GM21390 (cell line): ENCODE data around the gene AGPS.
"Not testable (repeated sequence)": the region's sequence is repeated elsewhere in the genome, so short reads cannot be mapped to it uniquely, and the experiment has no call there.

Experiments
- ATAC-seq: cut with Tn5 transposase; IDR thresholded peaks from one replicate; pipeline ENCODE4 v1.9.1; 2021; ENCODE audit not compliant: unreplicated experiment

Gene AGPS

GRCh38 chr2:177413703-177414102, 21.1 kb downstream of the AGPS start:
- ATAC-seq: no peak

GRCh38 chr2:177419274-177419673, 26.7 kb downstream of the AGPS start:
- ATAC-seq: no peak

GRCh38 chr2:177422271-177422670, 29.7 kb downstream of the AGPS start:
- ATAC-seq: no peak

GRCh38 chr2:177424120-177424519, 31.5 kb downstream of the AGPS start:
- not testable (repeated sequence) for ATAC-seq

- ATAC-seq: not testable (repeated sequence)
Measured at GRCh38 chr2:177424620-177425019, 32.0 kb downstream of the AGPS start.

GRCh38 chr2:177427316-177427715, 34.7 kb downstream of the AGPS start:
- ATAC-seq: no peak

GRCh38 chr2:177427936-177428335, 35.4 kb downstream of the AGPS start:
- ATAC-seq: not testable (repeated sequence)

- no peak for ATAC-seq
Measured at GRCh38 chr2:177429688-177430325, 37.2 kb downstream of the AGPS start.

GRCh38 chr2:177430411-177430810, 37.8 kb downstream of the AGPS start:
- no peak for ATAC-seq

- not testable (repeated sequence) for ATAC-seq
Measured at GRCh38 chr2:177431111-177431725, 38.6 kb downstream of the AGPS start.

- no peak for ATAC-seq
Measured at GRCh38 chr2:177432703-177433102, 40.1 kb downstream of the AGPS start.

GRCh38 chr2:177433402-177433801, 40.8 kb downstream of the AGPS start:
- ATAC-seq: no peak

GRCh38 chr2:177434475-177434874, 41.9 kb downstream of the AGPS start:
- no peak for ATAC-seq

GRCh38 chr2:177445200-177445599, 52.6 kb downstream of the AGPS start:
- ATAC-seq: no peak

- no peak for ATAC-seq
Measured at GRCh38 chr2:177448031-177448430, 55.5 kb downstream of the AGPS start.

- no peak for ATAC-seq
Measured at GRCh38 chr2:177449159-177449558, 56.6 kb downstream of the AGPS start.

GRCh38 chr2:177455187-177455586, 62.6 kb downstream of the AGPS start:
- no peak for ATAC-seq

- ATAC-seq: not testable (repeated sequence)
Measured at GRCh38 chr2:177459756-177460155, 67.2 kb downstream of the AGPS start.

- ATAC-seq: no peak
Measured at GRCh38 chr2:177460973-177461585, 68.5 kb downstream of the AGPS start.

GRCh38 chr2:177464549-177464948, 72.0 kb downstream of the AGPS start:
- ATAC-seq: no peak

GRCh38 chr2:177465400-177466138, 73.0 kb downstream of the AGPS start:
- ATAC-seq: no peak
